CD14-positive monocyte (primary cell): Measurements from ENCODE around the gene EXOC4. TPM values are rescaled to one million over a fixed set of nuclear protein-coding genes. Genes with fewer than 3 reads are reported as not detected.

Experiments
- DNase-seq, 3 donors: peaks; one replicate each; pipeline ENCODE4 v3.0.0-alpha.2; 2011 to 2022
- H2AFZ ChIP-seq: 2 replicates; pipeline ENCODE4 v1.6.0; 2012; ENCODE audit warnings: mild to moderate bottlenecking, low read depth, low read length, inconsistent platforms; ENCODE audit not compliant: insufficient read depth, poor library complexity, severe bottlenecking
- H3K27ac ChIP-seq, 2 donors: 1 replicate in 1 of 2; 2 replicates in 1 of 2; pipeline ENCODE4 v1.5.1; 2012 to 2013; ENCODE audit warnings: low read length in 2 of 2, control low read depth in 1 of 2, inconsistent platforms in 1 of 2, low read depth in 1 of 2, mild to moderate bottlenecking in 1 of 2
- H3K27me3 ChIP-seq, 2 donors: one replicate each; pipeline versions ENCODE4 v1.6.0 to v1.6.1; 2011 to 2013; ENCODE audit warnings: low read length in 2 of 2; ENCODE audit not compliant: control insufficient read depth in 2 of 2, insufficient read depth in 2 of 2
- H3K36me3 ChIP-seq, 2 donors: replicated peaks in 1 of 2; 1 replicate in 1 of 2; 2 replicates in 1 of 2; pipeline versions ENCODE4 v1.5.1 to v1.6.1; 2012 to 2013; ENCODE audit warnings: low read length in 2 of 2, control low read depth in 1 of 2, inconsistent platforms in 1 of 2, mild to moderate bottlenecking in 1 of 2; ENCODE audit not compliant: insufficient read depth in 2 of 2, control insufficient read depth in 1 of 2
- H3K4me1 ChIP-seq, 2 donors: 1 replicate in 1 of 2; 2 replicates in 1 of 2; pipeline versions ENCODE4 v1.5.1 to v1.6.1; 2012 to 2013; ENCODE audit warnings: low read length in 2 of 2, control low read depth in 1 of 2, inconsistent platforms in 1 of 2, mild to moderate bottlenecking in 1 of 2, moderate library complexity in 1 of 2; ENCODE audit not compliant: insufficient read depth in 2 of 2, control insufficient read depth in 1 of 2
- H3K4me2 ChIP-seq: replicated peaks from 2 replicates; pipeline ENCODE3; 2012; ENCODE audit warnings: low read length, moderate library complexity, mild to moderate bottlenecking; ENCODE audit not compliant: poor library complexity, severe bottlenecking; ENCODE audit errors: extremely low read depth
- H3K4me3 ChIP-seq, 3 experiments: fragments of 200-600 bp in 1 of 3; sonication (generic) in 1 of 3; replicated peaks in 1 of 3; 1 replicate in 2 of 3; 2 replicates in 1 of 3; pipeline ENCODE4 v1.5.1; 2011 to 2013; ENCODE audit warnings: low read length in 3 of 3, mild to moderate bottlenecking in 3 of 3, control low read depth in 2 of 3, low read depth in 2 of 3, inconsistent platforms in 1 of 3, moderate library complexity in 1 of 3
- H3K79me2 ChIP-seq: 2 replicates; pipeline ENCODE4 v1.6.0; 2012; ENCODE audit warnings: mild to moderate bottlenecking, control low read depth, inconsistent platforms, low read length, moderate library complexity; ENCODE audit not compliant: insufficient read depth
- H3K9ac ChIP-seq: 2 replicates; pipeline ENCODE4 v1.6.0; 2017; ENCODE audit warnings: low read length, mild to moderate bottlenecking; ENCODE audit not compliant: insufficient read depth, poor library complexity, severe bottlenecking
- H3K9me3 ChIP-seq, 2 donors: replicated peaks in 1 of 2; 1 replicate in 1 of 2; 2 replicates in 1 of 2; pipeline versions ENCODE4 v1.5.1 to v1.6.1; 2012 to 2013; ENCODE audit warnings: low read length in 2 of 2, control low read depth in 1 of 2; ENCODE audit not compliant: control insufficient read depth in 1 of 2, insufficient read depth in 1 of 2
- H4K20me1 ChIP-seq: 2 replicates; pipeline ENCODE4 v1.6.0; 2012; ENCODE audit warnings: mild to moderate bottlenecking, low read length, control low read depth, moderate library complexity; ENCODE audit not compliant: insufficient read depth
- H3K27ac Mint-ChIP-seq, 7 donors: one replicate each; pipeline ENCODE4 v1.8.0; 2020; ENCODE audit warnings: mild to moderate bottlenecking in 7 of 7, mixed read lengths in 7 of 7, moderate library complexity in 6 of 7, inconsistent platforms in 2 of 7
- H3K27me3 Mint-ChIP-seq, 3 donors: one replicate each; pipeline ENCODE4 v1.8.0; 2021 to 2022; ENCODE audit warnings: low read depth in 3 of 3, mild to moderate bottlenecking in 3 of 3, mixed read lengths in 3 of 3, moderate library complexity in 3 of 3, inconsistent platforms in 1 of 3
- H3K36me3 Mint-ChIP-seq, 2 donors: one replicate each; pipeline ENCODE4 v1.8.0; 2020; ENCODE audit warnings: mixed read lengths in 2 of 2, inconsistent platforms in 1 of 2, mild to moderate bottlenecking in 1 of 2
- H3K4me1 Mint-ChIP-seq: one replicate; pipeline ENCODE4 v1.8.0; 2020; ENCODE audit warnings: mild to moderate bottlenecking, mixed read lengths
- H3K4me3 Mint-ChIP-seq, 2 donors: one replicate each; pipeline ENCODE4 v1.8.0; 2020; ENCODE audit warnings: mild to moderate bottlenecking in 2 of 2, mixed read lengths in 2 of 2, moderate library complexity in 1 of 2
- H3K9me3 Mint-ChIP-seq, 7 donors: one replicate each; pipeline ENCODE4 v1.8.0; 2020 to 2022; ENCODE audit warnings: mixed read lengths in 7 of 7, mild to moderate bottlenecking in 6 of 7, moderate library complexity in 6 of 7, inconsistent platforms in 2 of 7
- CTCF ChIP-seq: fragments of 200-600 bp; IDR thresholded peaks from one replicate; pipeline ENCODE4 v1.8.0; 2022; ENCODE audit warnings: antibody characterized with exemption, mild to moderate bottlenecking
- WGBS: methylation state at CpG from one replicate; pipeline ENCODE4 v1.1.5; 2013; ENCODE audit warnings: missing lambda C conversion rate; ENCODE audit not compliant: insufficient coverage; 5-methylcytosine and 5-hydroxymethylcytosine counted together
- intact Hi-C, 2 donors: fragments of 100-400 bp; cut with micrococcal nuclease; formaldehyde crosslinking; loops; one replicate each; pipeline versions ENCODE4 v1.15.0 to v1.15.1; 2023
- polyA plus RNA-seq, 3 donors: library from polyadenylated mRNA; depleted of rRNA in 1 of 3; unstranded in 2 of 3; stranded (reverse) in 1 of 3; fragments of 300-500 nt in 2 of 3; fragments of >200 nt in 1 of 3; fragmentation: Illumina TruSeq in 2 of 3; gene quantifications; 1 replicate in 2 of 3; 2 replicates in 1 of 3; pipeline ENCODE4 v1.2.3, GENCODE V29; 2012 to 2021

EXOC4 gene
- polyA plus RNA-seq, 3 donors, result 20.6 to 22.3 (median 22.3) TPM

GRCh38 chr7:133611955-133612354 lies 359.1 kb downstream of the EXOC4 start:
- H3K36me3 Mint-ChIP-seq, result peaks cover 0 to 3% of the 10 kb centered on the region in 2 donors
- H3K4me3 Mint-ChIP-seq, result no peak overlapping the region
- H3K27me3 Mint-ChIP-seq, result no peaks in the 10 kb centered on the region
- Histone ChIP-seq H3K9ac (no peak overlapping the region), H3K4me2 (no peak overlapping the region), H3K4me1 (no peaks in the 10 kb centered on the region), H2AFZ (no peak overlapping the region), H3K9me3 (no peaks in the 10 kb centered on the region), H3K36me3 (no peaks in the 10 kb centered on the region), H3K27ac (no peak overlapping the region), H3K79me2 (no peaks in the 10 kb centered on the region), H4K20me1 (no peaks in the 10 kb centered on the region), H3K4me3 (no peak overlapping the region), H3K27me3 (no peaks in the 10 kb centered on the region)
- no peak overlapping the region for H3K27ac Mint-ChIP-seq
- H3K9me3 Mint-ChIP-seq, result no peaks in the 10 kb centered on the region
- TF ChIP-seq CTCF, result no peak
- intact Hi-C loops, result no loop called here
- peaks cover 4% of the 10 kb centered on the region for H3K4me1 Mint-ChIP-seq
- no peak for DNase-seq

GRCh38 chr7:133613250-133613790 lies 360.4 kb downstream of the EXOC4 start:
- Histone ChIP-seq H3K4me1 (no peaks in the 10 kb centered on the region), H3K36me3 (no peaks in the 10 kb centered on the region), H3K79me2 (no peaks in the 10 kb centered on the region), H3K27ac (no peak overlapping the region), H3K4me2 (no peak overlapping the region), H4K20me1 (no peaks in the 10 kb centered on the region), H3K9me3 (no peaks in the 10 kb centered on the region), H3K9ac (no peak overlapping the region), H3K27me3 (no peaks in the 10 kb centered on the region), H3K4me3 (no peak overlapping the region), H2AFZ (no peak overlapping the region)
- TF ChIP-seq CTCF, result no peak
- Mint-ChIP-seq H3K9me3 (no peaks in the 10 kb centered on the region), H3K36me3 (peaks cover 0 to 3% of the 10 kb centered on the region in 2 donors), H3K27me3 (no peaks in the 10 kb centered on the region), H3K27ac (no peak overlapping the region), H3K4me1 (peaks cover 4% of the 10 kb centered on the region), H3K4me3 (no peak overlapping the region)
- WGBS, result 93% methylated on average over 5 of the region's 8 CpGs
- intact Hi-C loops, result no loop called here
- no peak for DNase-seq
